GM21515 (cell line): ENCODE measurements around the gene NELL2.

Experiments used
- ATAC-seq: cut with Tn5 transposase; IDR thresholded peaks from one replicate; pipeline ENCODE4 v1.9.1; 2021; ENCODE audit not compliant: unreplicated experiment

NELL2 gene

GRCh38 chr12:44546060-44546459 is 330.1 kb downstream of the NELL2 start:
- ATAC-seq = no peak

- ATAC-seq = no peak
Measured at GRCh38 chr12:44544018-44544417, 332.1 kb downstream of the NELL2 start.

GRCh38 chr12:44542716-44543115 is 333.4 kb downstream of the NELL2 start:
- ATAC-seq = no peak

- no peak for ATAC-seq
Measured at GRCh38 chr12:44537354-44537753, 338.8 kb downstream of the NELL2 start.

DNA sequence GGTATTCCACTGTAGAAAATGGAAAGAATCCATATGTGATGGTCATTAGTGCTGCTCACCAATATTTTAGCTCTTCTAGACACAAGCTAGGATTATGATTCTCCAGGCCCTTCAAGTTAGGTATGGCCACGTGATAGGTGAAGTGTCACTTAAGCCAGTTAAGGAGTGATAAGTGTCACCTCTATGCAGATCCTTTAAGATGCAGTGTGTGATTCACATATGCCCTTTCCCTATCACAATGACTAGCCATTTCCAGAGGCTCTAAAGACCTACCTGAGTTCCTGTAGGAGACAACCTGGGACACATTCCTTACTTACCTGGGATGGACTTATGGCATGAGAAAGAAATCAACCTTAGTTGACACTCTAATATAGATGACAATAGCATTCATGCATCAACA is 343.2 kb downstream of the NELL2 start:
- ATAC-seq = no peak

DNA sequence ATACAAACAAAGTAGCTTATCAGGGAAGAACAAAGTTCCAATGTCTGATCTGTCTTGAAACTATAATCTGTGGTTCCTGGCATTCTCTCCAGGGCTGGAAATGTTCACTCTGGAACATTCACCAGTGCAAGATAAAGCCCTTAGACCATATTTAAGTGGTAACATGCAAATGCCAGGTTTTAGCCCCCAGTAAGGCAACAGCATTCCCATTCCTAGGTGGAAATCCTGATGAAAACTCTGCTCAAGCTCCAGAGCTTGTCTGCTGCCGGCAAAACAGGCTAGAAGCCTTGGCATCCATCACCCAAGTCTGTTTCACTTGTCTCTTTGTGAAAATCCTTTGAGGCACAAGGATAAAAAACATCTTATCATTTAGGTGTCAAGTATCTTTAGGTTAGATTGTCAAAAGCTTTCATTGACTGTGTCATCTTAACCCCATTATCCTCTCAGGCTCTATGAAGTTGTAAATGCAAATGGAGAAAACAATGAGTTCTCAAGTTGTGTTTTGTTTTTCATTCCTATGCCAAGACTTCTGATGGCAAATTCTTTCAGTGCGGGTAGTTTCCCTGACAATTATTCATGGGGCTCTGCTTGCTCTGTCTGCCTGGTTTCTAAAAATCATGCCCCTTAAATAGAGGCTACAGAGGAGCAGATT is 344.7 kb downstream of the NELL2 start:
- no peak for ATAC-seq

- ATAC-seq = no peak
Measured at GRCh38 chr12:44526655-44527182, 349.4 kb downstream of the NELL2 start.

DNA sequence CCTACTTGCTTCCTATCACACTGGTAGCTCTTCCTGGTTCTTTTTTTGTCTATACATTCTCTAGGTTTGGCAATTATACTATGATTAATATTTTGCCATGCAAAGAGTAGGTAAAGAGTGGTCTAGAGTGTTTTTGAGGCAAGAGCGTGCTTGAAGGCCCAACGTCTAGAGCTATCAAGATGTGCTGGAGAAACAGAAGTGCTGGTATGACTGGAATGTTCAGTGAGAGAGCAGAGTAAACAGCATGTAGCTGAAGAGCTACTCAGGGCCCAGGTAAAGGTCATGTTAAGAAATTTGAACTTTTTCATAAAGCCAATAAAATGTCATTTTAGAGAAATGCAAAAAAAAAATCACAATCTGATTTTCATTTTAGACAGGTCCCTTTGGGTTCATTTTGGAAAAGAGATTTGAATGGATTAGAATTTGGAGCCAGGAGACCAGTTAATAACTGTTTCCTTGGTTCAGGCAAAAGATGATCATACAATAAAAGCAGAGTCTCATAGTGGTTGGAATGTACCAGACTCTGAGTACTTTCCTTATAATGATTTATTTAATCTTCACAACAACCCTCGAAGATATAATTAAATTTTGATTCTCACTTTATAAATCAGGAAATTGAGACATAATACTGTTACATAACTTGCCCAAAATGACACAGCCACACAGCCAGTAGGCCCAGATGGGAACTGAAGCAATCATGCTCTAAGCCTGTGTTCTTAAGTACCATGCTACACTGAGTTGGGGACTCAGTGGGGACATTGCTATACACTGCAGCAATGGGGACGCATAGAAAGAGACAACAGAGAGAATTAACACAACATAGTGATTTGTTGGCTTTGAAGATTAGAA is 350.1 kb downstream of the NELL2 start:
- no peak for ATAC-seq

DNA sequence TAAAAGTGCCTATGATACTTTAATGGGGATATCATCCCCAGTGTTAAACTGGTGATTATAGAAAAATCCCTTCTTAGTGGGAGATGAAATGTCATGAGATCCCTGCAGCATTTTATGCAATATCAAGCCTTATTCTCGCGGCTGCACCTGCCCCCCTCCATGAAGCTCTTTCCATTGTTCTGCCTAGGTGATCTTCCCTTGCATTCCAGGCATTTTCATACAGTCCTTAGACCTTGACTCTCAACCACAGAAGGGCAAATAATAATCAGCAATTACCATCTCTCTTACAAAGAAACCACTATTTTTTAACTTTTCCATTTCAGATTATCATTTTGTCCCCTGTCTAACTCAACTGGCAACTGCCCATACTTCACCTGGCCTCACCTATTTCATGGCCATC is 352.3 kb downstream of the NELL2 start:
- no peak for ATAC-seq

GRCh38 chr12:44521702-44522101 is 354.4 kb downstream of the NELL2 start:
- ATAC-seq = no peak

- ATAC-seq = no peak
Measured at GRCh38 chr12:44519931-44520330, 356.2 kb downstream of the NELL2 start.

DNA sequence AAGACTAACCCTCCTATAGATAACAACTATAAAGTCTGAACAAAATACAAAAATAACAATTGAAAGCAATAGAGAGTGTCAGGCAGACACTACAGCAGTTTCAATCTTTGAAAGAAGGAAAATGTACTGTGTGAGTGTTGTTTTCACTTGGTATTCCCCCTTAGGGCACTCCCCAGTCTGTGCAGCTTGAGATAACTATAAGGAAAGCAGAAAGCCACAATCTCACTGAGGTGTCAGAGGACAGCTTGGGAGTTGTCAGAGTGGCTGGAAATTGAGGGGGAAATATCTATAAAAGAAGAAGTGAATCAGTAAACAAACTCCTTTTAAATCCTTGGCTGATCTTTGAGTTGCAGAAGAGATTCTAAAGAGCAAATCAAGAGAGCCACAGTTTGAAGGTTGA is 364.8 kb downstream of the NELL2 start:
- ATAC-seq = no peak

DNA sequence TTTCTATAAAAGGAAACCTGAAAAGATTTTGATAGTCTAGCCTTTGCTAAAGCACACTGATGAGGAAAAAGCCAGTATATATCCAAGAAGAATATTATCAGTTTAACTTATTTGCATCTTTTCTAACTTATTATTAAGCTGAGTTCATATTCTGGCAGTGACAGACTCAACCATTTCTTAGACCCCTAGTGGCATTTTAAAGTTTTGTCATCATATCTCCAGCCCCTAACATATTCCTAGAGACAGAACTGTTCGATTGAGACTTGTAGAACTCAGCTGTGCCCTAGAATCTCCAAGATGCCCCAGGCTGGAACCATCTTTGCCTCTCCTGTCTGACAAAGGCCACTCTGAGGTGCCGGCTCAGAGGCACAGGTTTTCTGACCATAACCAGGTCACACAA is 365.6 kb downstream of the NELL2 start:
- ATAC-seq = no peak

DNA sequence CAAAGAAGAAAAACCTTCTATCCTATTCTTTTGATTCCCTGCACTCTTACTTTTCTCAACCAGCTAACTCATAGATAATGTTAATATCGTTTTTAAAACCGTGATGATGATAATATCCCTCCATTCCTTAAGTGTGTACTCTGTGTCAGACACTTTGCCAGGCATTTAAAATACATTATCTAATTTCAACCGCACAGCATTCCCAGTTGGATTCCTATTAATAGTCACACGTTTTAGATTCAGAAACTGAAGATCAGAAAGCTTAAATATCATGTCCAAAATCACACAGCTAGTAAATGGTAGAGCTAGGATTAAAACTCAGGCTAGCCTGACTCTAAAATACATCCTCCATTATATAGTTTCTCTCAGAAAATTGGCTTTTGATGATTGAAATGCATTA is 366.0 kb downstream of the NELL2 start:
- ATAC-seq = no peak

DNA sequence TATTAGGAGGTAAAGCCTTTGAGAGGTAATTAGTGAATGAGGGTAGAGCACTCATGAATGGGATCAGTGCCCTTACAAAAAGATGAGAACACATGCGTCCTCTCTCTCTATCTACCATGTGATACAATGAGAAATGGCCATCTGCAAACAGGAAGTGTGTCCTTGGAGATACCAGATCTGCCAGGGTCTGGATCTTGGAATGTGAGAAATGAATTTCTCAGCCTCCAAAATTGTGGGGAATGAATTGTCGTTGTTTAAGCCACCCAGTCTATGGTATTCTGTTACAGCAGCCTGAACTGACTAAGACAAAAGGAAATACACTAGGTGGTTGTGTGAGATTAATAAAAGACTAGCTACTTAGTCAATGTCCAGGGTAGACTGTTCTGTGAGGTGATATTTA is 366.6 kb downstream of the NELL2 start:
- ATAC-seq = no peak

- ATAC-seq = no peak
Measured at GRCh38 chr12:44507461-44507860, 368.7 kb downstream of the NELL2 start.

GRCh38 chr12:44504799-44505198 is 371.3 kb downstream of the NELL2 start:
- ATAC-seq = no peak

DNA sequence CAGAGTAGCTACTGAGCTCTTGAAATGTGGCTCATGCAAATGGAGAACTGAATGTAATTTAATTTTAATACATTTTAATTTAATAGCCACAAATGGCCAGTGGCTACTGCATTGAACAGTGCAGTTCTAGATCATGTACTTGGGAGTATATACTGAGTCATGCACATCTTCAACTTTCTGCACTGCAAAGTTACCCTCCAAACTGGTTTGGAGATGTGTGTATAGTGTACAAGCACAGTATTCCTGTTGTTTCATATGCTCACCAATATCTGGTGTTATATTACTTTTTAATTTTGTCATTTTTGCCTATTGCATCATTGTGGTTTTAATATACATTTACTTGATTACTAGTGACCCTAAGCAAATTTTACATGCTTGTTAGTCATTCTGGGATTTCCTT is 372.8 kb downstream of the NELL2 start:
- ATAC-seq = no peak

GRCh38 chr12:44502681-44503080 is 373.4 kb downstream of the NELL2 start:
- no peak for ATAC-seq

DNA sequence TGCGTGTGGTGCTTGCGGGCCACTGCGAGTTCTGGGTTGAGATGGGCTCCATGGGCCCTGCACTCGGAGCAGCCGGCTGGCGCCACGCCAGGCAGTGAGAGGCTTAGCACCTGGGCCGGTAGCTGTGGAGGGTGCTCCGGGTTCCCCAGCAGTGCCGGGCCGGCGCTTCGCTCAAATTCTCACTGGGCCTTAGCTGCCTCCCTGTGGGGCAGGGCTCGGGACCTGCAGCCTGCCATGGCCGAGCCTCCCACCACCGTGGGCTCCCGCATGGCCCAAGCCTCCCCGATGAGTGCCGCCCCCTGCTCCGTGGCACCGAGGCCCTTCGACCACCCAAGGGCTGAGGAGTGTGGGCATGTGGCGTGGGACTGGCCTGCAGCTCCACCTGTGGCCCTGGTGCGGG is 375.7 kb downstream of the NELL2 start:
- ATAC-seq = no peak

GRCh38 chr12:44497044-44497443 is 379.1 kb downstream of the NELL2 start:
- ATAC-seq = no peak

- ATAC-seq = no peak
Measured at GRCh38 chr12:44490181-44490580, 385.9 kb downstream of the NELL2 start.
